HepG2 (cell line): ENCODE results near the gene TMEM53. TPM values are rescaled to one million over a fixed set of nuclear protein-coding genes. Genes with fewer than 3 reads are reported as not detected.

Experiments
- ATAC-seq: fragments of 200-7000 bp; cut with Tn5 transposase; 3 replicates; pipeline ENCODE4 v1.9.1; 2020; ENCODE audit warnings: mild to moderate bottlenecking, moderate library complexity
- BruUV-seq: library from RNA; stranded (reverse); fragments of 400-500 nt; replicated peaks from 2 replicates; lab custom pipeline; 2021; lab: Mats Ljungman, UMichigan
- CTCF ChIA-PET: fragments of 300-600 bp; formaldehyde crosslinking; extraction: SDS; loops from one replicate; lab custom pipeline; 2021; ENCODE audit warnings: low total read pairs, inconsistent platforms, low intra/inter-chr PET ratio; lab: Yijun Ruan, JAX
- POLR2A ChIA-PET: fragments of 350-600 bp; sonication (Branson Sonifier 250); formaldehyde crosslinking; loops from one replicate; lab custom pipeline; 2020; ENCODE audit warnings: antibody characterized with exemption, inconsistent platforms; lab: Yijun Ruan, JAX
- DNase-seq: peaks from one replicate; pipeline ENCODE4 v3.0.0-alpha.2; 2015; ENCODE audit warnings: low spot score
- FAIRE-seq: peaks from 3 replicates; lab custom pipeline; 2011; peaks lifted over from hg19 to GRCh38; lab: Jason Lieb, UNC
- H2AFZ ChIP-seq: one replicate; pipeline ENCODE4 v1.6.1; 2011; ENCODE audit warnings: low read length, inconsistent platforms
- H3K27ac ChIP-seq: fragments of 300-600 bp; 3 replicates; pipeline ENCODE4 v1.8.0; 2011; ENCODE audit warnings: mixed run types, mild to moderate bottlenecking, mixed read lengths, low read length, inconsistent platforms; ENCODE audit not compliant: insufficient read depth; ENCODE audit errors: extremely low read length
- H3K27me3 ChIP-seq, 2 experiments: fragments of 200-600 bp in 1 of 2; 2 replicates in 1 of 2; 3 replicates in 1 of 2; pipeline versions ENCODE4 v1.6.0 to v1.8.0; 2011; ENCODE audit warnings: low read length in 2 of 2, mild to moderate bottlenecking in 2 of 2, moderate library complexity in 2 of 2, inconsistent platforms in 1 of 2; ENCODE audit not compliant: insufficient read depth in 2 of 2, control insufficient read depth in 1 of 2
- H3K36me3 ChIP-seq, 2 experiments: fragments of 200-600 bp in 1 of 2; replicated peaks in 1 of 2; 2 replicates in 1 of 2; 3 replicates in 1 of 2; pipeline versions ENCODE4 v1.5.1 to v1.8.0; 2011; ENCODE audit warnings: low read length in 2 of 2, inconsistent platforms in 1 of 2; ENCODE audit not compliant: insufficient read depth in 2 of 2, control insufficient read depth in 1 of 2
- H3K4me1 ChIP-seq: 2 replicates; pipeline ENCODE4 v1.5.1; 2012; ENCODE audit warnings: low read length, inconsistent platforms; ENCODE audit not compliant: insufficient read depth
- H3K4me2 ChIP-seq: 2 replicates; pipeline ENCODE4 v1.6.0; 2011; ENCODE audit warnings: low read depth, low read length, inconsistent platforms
- H3K4me3 ChIP-seq, 3 experiments: fragments of 200-600 bp in 1 of 3; sonication (generic), shearing (Covaris generic) in 1 of 3; replicated peaks in 1 of 3; 2 replicates each; pipeline ENCODE4 v1.5.1; 2011 to 2016; ENCODE audit warnings: low read length in 3 of 3, inconsistent platforms in 2 of 3, low read depth in 2 of 3, mild to moderate bottlenecking in 2 of 3, control low read depth in 1 of 3, mixed read lengths in 1 of 3; ENCODE audit not compliant: insufficient read depth in 1 of 3
- H3K79me2 ChIP-seq: one replicate; pipeline ENCODE4 v1.6.1; 2011; ENCODE audit warnings: low read length, inconsistent platforms; ENCODE audit not compliant: insufficient read depth
- H3K9ac ChIP-seq: 2 replicates; pipeline ENCODE4 v1.6.0; 2011; ENCODE audit warnings: mild to moderate bottlenecking, low read depth, low read length, inconsistent platforms; ENCODE audit not compliant: insufficient read depth
- H3K9me3 ChIP-seq: 2 replicates; pipeline ENCODE4 v1.5.1; 2012; ENCODE audit warnings: mild to moderate bottlenecking, low read length
- H4K20me1 ChIP-seq: 2 replicates; pipeline ENCODE4 v1.6.0; 2011; ENCODE audit warnings: inconsistent platforms, mild to moderate bottlenecking, low read length, moderate library complexity; ENCODE audit not compliant: insufficient read depth
- CHD4 ChIP-seq: fragments of 200-600 bp; sonication (generic); IDR thresholded peaks from 2 replicates; pipeline ENCODE4 v1.7.0; 2017; ENCODE audit warnings: mild to moderate bottlenecking, low read length, borderline replicate concordance
- HNRNPUL1 ChIP-seq: fragments of 200-400 bp; formaldehyde crosslinking; IDR thresholded peaks from 2 replicates; pipeline ENCODE4 v1.6.1; 2017; ENCODE audit warnings: low read depth, mild to moderate bottlenecking, low read length, moderate library complexity
- MEF2D ChIP-seq: sonication (generic); formaldehyde crosslinking; IDR thresholded peaks from 2 replicates; pipeline ENCODE4 v1.5.1; 2020; ENCODE audit warnings: mild to moderate bottlenecking, missing genetic modification reagents
- NBN ChIP-seq: fragments of 450-650 bp; conservative IDR thresholded peaks from 2 replicates; pipeline ENCODE4 v1.6.1; 2017
- NR2F6 ChIP-seq, 2 experiments: IDR thresholded peaks; 2 replicates each; pipeline ENCODE4 v1.6.1; 2016; ENCODE audit warnings: antibody characterized with exemption in 1 of 2, mild to moderate bottlenecking in 1 of 2
- TAF1 ChIP-seq: sonication (generic); formaldehyde crosslinking; IDR thresholded peaks from 2 replicates; pipeline ENCODE4 v1.4.0; 2020; ENCODE audit warnings: missing genetic modification reagents
- YEATS2 ChIP-seq: sonication (generic); formaldehyde crosslinking; IDR thresholded peaks from 2 replicates; pipeline ENCODE4 v1.4.0; 2020; ENCODE audit warnings: missing genetic modification reagents, borderline replicate concordance
- ZNF580 ChIP-seq: IDR thresholded peaks from 2 replicates; pipeline ENCODE4 v1.6.1; 2016; ENCODE audit warnings: low read depth, borderline replicate concordance
- ZNF724P ChIP-seq: sonication (generic); formaldehyde crosslinking; IDR thresholded peaks from 2 replicates; pipeline ENCODE4 v1.8.0; 2022; ENCODE audit warnings: missing genetic modification reagents, borderline replicate concordance
- ZSCAN22 ChIP-seq: sonication (generic); formaldehyde crosslinking; IDR thresholded peaks from 2 replicates; pipeline ENCODE4 v1.4.0; 2020; ENCODE audit warnings: mild to moderate bottlenecking, missing genetic modification reagents
- WGBS: methylation state at CpG from one replicate; pipeline ENCODE4 v1.1.6; 2017; ENCODE audit warnings: low lambda C conversion rate; 5-methylcytosine and 5-hydroxymethylcytosine counted together
- in situ Hi-C: cut with HindIII; loops from 2 replicates; pipeline ENCODE4 v1.10.0; 2017; ENCODE audit warnings: low pct_unique_long_range_greater_than_20kb; ENCODE audit not compliant: extremely low pct_ligation_motif_present
- intact Hi-C: fragments of 100-400 bp; cut with micrococcal nuclease; formaldehyde crosslinking; loops from one replicate; pipeline ENCODE4 v1.10.0; 2022; ENCODE audit not compliant: unreplicated experiment
- polyA plus RNA-seq, 8 experiments: library from polyadenylated mRNA; depleted of rRNA in 3 of 8; stranded (reverse) in 7 of 8; unstranded in 1 of 8; fragments of >200 nt; fragmentation: Illumina TruSeq in 4 of 8; extraction: Trizol in 4 of 8; gene quantifications; 2 replicates each; pipeline versions ENCODE4 v1.2.1 to v1.2.3, GENCODE V29; 2011 to 2016; ENCODE audit warnings: low read depth in 4 of 8, missing spikeins in 1 of 8, mixed read lengths in 1 of 8; ENCODE audit not compliant: insufficient read depth in 1 of 8
- total RNA-seq, 5 experiments: library from RNA; depleted of rRNA; stranded (reverse); fragments of >200 nt; fragmentation: Illumina TruSeq; extraction: Trizol; gene quantifications; 2 replicates each; pipeline ENCODE4 v1.2.3, GENCODE V29; 2016; ENCODE audit warnings: low read depth in 1 of 5

TMEM53 gene
- total and polyA plus RNA-seq, 2 of the 13 experiments (the other 11 are each of a cell fraction or from before 2014, with no cell fraction given): 12.6 to 20.2 TPM

- Histone ChIP-seq H3K4me3 (no peak overlapping the region), H4K20me1 (no peaks in the 10 kb centered on the region), H3K27ac (no peak overlapping the region), H3K9me3 (no peaks in the 10 kb centered on the region), H3K9ac (no peak overlapping the region), H3K4me1 (peaks cover 28% of the 10 kb centered on the region), H3K36me3 (no peaks in the 10 kb centered on the region), H3K4me2 (no peak overlapping the region), H2AFZ (no peak overlapping the region), H3K27me3 (no peaks in the 10 kb centered on the region), H3K79me2 (no peaks in the 10 kb centered on the region)
- POLR2A ChIA-PET: no interaction called here
- in situ Hi-C loops (no loop called here), intact Hi-C loops (no loop called here)
- DNase-seq: no peak
- CTCF ChIA-PET: no interaction called here
- FAIRE-seq: no peak
- TF ChIP-seq NBN (no peak), NR2F6 (IDR thresholded peaks at IDR 0.05) (no peak), NR2F6 (CRISPR knock-in tag; IDR thresholded peaks at IDR 0.05) (no peak), YEATS2 (no peak), ZNF724P (CRISPR knock-in tag) (no peak), MEF2D (CRISPR knock-in tag) (no peak), TAF1 (CRISPR knock-in tag) (no peak), ZNF580 (CRISPR knock-in tag) (no peak), CHD4 (no peak), HNRNPUL1 (no peak), ZSCAN22 (CRISPR knock-in tag) (no peak)
- no TSS peak for BruUV-seq
- ATAC-seq: no peak
- WGBS: 70% methylated on average over 3 of the region's 3 CpGs
Observed at GRCh38 chr1:44689447-44689765, 15.1 kb upstream of the TMEM53 start.
